NCI-H2227 (cell line): ENCODE measurements around the gene TBXT.
"Not testable (repeated sequence)": the region's sequence is repeated elsewhere in the genome, so short reads cannot be mapped to it uniquely, and the experiment has no call there.

Experiments
- DNase-seq: peaks from one replicate; lab custom pipeline; 2025; ENCODE audit not compliant: unreplicated experiment; lab: John Stamatoyannopoulos, UW

Gene TBXT

GRCh38 chr6:166172546-166172945 lies 4.9 kb upstream of the TBXT start:
- DNase-seq: no peak

- no peak for DNase-seq
Measured at GRCh38 chr6:166169549-166170421, 2.1 kb upstream of the TBXT start.

GRCh38 chr6:166168616-166169548 lies 1.2 kb upstream of the TBXT start:
- DNase-seq: no peak

GRCh38 chr6:166167258-166167731 lies 356 bp downstream of the TBXT start:
- DNase-seq: no peak

- no peak for DNase-seq
Measured at GRCh38 chr6:166166314-166167257, 1.1 kb downstream of the TBXT start.

- DNase-seq: no peak
Measured at GRCh38 chr6:166165558-166166313, 1.9 kb downstream of the TBXT start.

- DNase-seq: no peak
Measured at GRCh38 chr6:166162599-166163342, 4.9 kb downstream of the TBXT start.

- DNase-seq: no peak
Measured at GRCh38 chr6:166157930-166158617, 9.6 kb downstream of the TBXT start.

- peak; percentile 4 for DNase-seq
Measured at GRCh38 chr6:166156942-166157341, 10.7 kb downstream of the TBXT start.

- no peak for DNase-seq
Measured at GRCh38 chr6:166153966-166154365, 13.7 kb downstream of the TBXT start.

- DNase-seq: no peak
Measured at GRCh38 chr6:166152660-166153059, 15.0 kb downstream of the TBXT start.

GRCh38 chr6:166151798-166152197 lies 15.9 kb downstream of the TBXT start:
- DNase-seq: no peak

- DNase-seq: no peak
Measured at GRCh38 chr6:166145751-166146150, 21.9 kb downstream of the TBXT start.

- DNase-seq: no peak
Measured at GRCh38 chr6:166143011-166143410, 24.6 kb downstream of the TBXT start.

GRCh38 chr6:166127624-166128472 lies 39.8 kb downstream of the TBXT start:
- no peak for DNase-seq

- DNase-seq: not testable (repeated sequence)
Measured at GRCh38 chr6:166123115-166123514, 44.5 kb downstream of the TBXT start.

- no peak for DNase-seq
Measured at GRCh38 chr6:166121726-166122125, 45.9 kb downstream of the TBXT start.
